Upper lobe of left lung (tissue), 4 donors: ENCODE data around the gene SYT5.
A peak's percentile ranks its signal among the peaks of the same experiment; 100 is the strongest.

Source experiments
- CTCF ChIP-seq, 6 experiments: fragments of 450-650 bp in 4 of 6; fragments of 200-600 bp in 2 of 6; sonication (generic) in 2 of 6; IDR thresholded peaks; one replicate each; pipeline ENCODE4 v1.5.1; 2016 to 2019; ENCODE audit warnings: antibody characterized with exemption in 6 of 6
- POLR2A ChIP-seq, 4 donors: fragments of 450-650 bp; IDR thresholded peaks; one replicate each; pipeline ENCODE4 v1.5.1; 2016 to 2017; ENCODE audit warnings: antibody characterized with exemption in 4 of 4, mild to moderate bottlenecking in 2 of 4
- POLR2AphosphoS5 ChIP-seq, 2 donors: sonication (generic); formaldehyde crosslinking; IDR thresholded peaks; one replicate each; pipeline ENCODE4 v1.5.1; 2017; ENCODE audit warnings: antibody characterized with exemption in 2 of 2

- TF ChIP-seq CTCF (IDR thresholded peaks at IDR 0.05), result peak in 2 of 6 experiments; percentile 14 to 16
- TF ChIP-seq POLR2A (IDR thresholded peaks at IDR 0.05), result no peak
- no peak for TF ChIP-seq POLR2AphosphoS5 (IDR thresholded peaks at IDR 0.05)
Measured at GRCh38 chr19:55212447-55212846, 32.4 kb upstream of the SYT5 start.
